AG09319 (cell line): Measurements from ENCODE around the gene SPON1.

ENCODE experiments used
- DNase-seq: peaks from one replicate; pipeline ENCODE4 v3.0.0-alpha.2; 2010; ENCODE audit warnings: low read depth; ENCODE audit errors: extremely low read depth
- TF ChIP-seq, protein P1 (sequence below): IDR thresholded peaks from 2 replicates; pipeline ENCODE4 v1.5.1; 2011; ENCODE audit warnings: low read depth, mild to moderate bottlenecking, inconsistent platforms, low read length, moderate library complexity

SPON1 gene

DNA sequence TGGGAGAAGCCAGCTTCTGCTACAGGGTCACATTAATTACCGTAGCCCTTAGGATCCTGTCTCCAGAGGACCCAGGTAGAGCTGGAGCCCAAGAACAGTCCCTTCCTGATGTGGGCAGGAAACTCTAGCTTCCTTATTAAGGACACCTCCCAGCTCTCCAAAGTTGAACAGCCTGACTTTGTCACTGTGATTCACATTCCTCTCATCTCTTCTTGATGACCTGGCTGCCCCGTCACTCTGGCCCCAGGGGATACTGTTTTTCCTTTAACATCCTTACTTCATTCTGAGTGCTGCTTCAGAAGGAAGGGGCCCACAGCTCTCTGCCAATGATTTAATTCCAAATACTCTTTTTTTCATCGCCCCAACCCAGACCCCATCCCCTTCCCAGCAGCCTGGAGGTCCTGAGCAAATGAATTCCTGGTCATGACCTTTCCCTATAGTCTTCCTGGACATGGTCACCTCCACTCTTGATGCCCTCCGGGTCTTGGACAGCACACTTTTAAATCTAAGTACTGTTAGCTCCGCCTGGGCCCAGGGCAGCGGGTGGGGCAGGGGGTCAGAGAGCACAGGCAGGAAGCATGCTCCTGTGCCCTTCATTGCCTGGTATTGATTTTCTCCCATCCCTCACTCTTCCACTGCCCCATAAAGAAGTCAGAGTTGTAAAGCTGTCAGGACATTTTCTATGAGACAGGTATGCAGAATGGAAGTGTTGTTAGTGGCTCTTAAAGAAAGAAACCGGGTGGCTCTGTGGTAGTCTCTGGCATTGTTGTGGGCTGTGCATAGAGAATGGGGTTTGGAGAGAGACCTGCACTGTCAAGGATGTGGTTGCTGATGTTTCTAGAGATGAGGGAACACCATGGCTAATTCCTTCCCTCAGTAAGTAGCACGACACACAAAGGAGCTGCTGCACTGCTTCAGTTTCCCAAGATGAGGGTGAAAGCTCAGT, 22.3 kb upstream of the SPON1 start:
- no peak for DNase-seq
- TF ChIP-seq, protein P1, sequence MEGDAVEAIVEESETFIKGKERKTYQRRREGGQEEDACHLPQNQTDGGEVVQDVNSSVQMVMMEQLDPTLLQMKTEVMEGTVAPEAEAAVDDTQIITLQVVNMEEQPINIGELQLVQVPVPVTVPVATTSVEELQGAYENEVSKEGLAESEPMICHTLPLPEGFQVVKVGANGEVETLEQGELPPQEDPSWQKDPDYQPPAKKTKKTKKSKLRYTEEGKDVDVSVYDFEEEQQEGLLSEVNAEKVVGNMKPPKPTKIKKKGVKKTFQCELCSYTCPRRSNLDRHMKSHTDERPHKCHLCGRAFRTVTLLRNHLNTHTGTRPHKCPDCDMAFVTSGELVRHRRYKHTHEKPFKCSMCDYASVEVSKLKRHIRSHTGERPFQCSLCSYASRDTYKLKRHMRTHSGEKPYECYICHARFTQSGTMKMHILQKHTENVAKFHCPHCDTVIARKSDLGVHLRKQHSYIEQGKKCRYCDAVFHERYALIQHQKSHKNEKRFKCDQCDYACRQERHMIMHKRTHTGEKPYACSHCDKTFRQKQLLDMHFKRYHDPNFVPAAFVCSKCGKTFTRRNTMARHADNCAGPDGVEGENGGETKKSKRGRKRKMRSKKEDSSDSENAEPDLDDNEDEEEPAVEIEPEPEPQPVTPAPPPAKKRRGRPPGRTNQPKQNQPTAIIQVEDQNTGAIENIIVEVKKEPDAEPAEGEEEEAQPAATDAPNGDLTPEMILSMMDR: no peak

DNA sequence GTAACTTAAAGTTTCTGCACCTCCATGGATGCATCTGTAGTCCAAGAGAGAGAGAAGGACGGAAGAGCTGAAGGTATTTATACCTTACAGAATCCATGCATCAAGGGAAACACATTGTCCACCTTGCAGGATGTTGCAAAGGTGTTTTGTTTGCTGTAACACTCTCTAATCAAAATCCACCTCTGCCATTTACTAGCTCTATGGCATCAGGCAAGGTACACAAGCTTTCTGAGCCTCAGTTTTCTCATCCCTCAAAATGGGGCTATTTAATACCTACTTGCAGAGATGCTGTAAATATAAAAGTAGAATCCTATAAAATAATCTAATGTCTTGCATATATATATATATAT, 21.6 kb upstream of the SPON1 start:
- TF ChIP-seq, protein P1: no peak
- DNase-seq: no peak

DNA sequence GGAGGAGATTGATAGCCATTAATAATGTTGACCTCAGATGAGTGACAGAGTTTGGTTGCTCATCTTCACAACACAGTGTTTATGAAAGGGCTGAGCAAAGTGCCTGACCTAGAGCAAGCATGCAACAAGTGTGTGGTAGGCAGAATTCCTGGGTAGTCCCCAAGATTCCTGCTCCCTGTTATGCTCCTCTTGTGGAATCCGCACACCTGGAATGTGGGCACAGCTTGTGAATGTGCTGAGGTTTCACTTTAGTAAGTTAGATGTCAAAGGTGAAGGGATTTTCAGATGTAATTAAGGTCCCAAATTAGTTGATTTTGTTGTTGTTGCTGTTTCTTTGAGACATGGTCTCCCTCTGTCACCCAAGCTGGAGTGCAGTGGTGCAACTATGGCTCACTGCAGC, 20.7 kb upstream of the SPON1 start:
- DNase-seq: no peak
- TF ChIP-seq, protein P1: no peak

DNA sequence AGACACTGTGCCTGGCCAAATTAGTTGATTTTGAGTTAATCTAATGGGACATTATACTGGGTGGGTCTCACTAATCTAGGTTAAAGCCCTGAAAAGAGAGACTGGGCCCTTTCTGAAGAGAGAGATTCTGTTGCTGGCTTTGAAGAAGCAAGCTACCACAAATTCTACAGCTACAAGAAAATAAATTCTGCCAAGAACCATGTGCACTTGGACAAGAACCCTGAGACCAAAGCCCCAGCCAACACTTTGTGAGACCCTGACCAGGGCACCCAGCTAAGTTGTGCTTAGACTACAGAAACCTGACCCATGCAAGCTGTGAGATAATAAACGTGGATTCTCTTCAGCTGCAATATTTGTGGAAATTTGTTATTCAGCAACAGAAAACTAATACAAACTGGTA, 20.1 kb upstream of the SPON1 start:
- no peak for DNase-seq
- TF ChIP-seq, protein P1: no peak

DNA sequence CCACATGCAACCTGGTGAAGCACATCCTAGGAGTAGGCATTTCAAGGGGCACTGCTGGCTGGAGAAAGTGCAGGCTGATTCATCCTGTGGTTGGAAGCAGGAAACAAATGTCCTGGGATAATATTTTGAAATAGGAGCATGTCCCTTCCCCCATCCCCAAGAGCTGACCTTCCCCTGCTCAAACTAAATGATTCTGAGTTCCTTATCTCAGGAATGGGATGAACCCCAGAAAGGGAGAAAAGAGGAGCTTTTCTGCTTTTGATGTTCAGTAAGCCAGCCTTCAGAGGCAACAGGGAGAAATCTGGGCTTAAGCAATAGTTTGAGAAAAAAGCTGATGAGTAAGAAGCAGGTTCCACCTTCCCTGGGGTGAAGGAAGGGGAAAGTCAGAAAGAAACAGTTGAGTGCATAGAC, 19.5 kb upstream of the SPON1 start:
- TF ChIP-seq, protein P1: no peak
- DNase-seq: no peak

DNA sequence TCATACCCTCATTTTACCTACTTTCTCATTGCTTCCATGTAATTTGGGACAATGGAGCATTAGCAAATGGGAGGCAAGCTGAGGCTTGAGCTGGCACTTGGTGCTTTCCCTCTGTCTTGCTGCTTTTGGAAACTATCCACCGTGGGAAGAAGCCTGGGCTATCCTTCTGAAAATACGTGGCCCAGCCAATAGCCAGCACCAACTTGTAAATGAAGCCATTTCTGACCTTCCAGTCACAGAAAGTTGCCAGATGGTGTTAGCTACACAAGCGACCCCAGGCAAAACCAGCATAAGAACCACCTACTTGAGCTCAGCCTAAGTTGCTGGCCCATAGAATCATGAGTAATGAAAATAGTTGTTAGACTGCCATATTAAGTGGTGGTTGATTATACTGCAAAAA, 18.5 kb upstream of the SPON1 start:
- TF ChIP-seq, protein P1: no peak
- DNase-seq: no peak

DNA sequence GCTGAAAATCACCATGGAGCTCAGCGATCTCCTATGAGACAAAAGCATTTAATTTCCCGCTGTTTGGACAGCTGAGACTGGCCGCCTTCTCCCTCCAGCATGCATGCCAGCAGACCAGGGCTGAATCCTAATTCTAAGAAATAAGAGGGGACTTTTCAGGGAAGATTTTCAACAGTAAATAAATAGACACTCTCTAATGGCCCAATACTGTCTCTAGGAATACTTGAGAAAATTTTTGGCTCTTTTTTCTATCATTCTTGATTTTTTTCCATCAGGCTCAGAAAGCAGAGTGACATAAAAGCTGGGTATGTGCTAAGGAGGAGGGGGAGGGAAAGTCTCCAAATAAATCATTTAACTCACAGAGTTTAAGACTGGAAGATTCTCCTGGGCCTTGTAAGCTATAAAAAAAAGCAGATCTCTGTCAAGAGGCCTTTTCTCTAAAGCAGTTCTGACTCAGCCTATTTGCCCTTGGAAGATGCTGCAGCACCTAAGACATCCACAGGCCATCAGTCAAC, 17.6 kb upstream of the SPON1 start:
- no peak for DNase-seq
- TF ChIP-seq, protein P1: no peak
